ENCODE results near the gene PTGES3L.

Gene PTGES3L

GRCh38 chr17:42918902-42919521, 60.9 kb downstream of the PTGES3L start:
- no peak for DNase-seq

Measured in CD4-positive, alpha-beta T cell treated with Interleukin-1 beta for 1 hour (primary cell).